OCI-LY1 (cell line): ENCODE data around the gene KANK4.

Source experiments
- H2AFZ ChIP-seq: fragments of 200-600 bp; sonication (generic), shearing (Covaris generic); 2 replicates; pipeline ENCODE4 v1.6.0; 2014; ENCODE audit warnings: antibody characterized with exemption, mild to moderate bottlenecking, low read length
- H3F3A ChIP-seq: fragments of 200-600 bp; sonication (generic), shearing (Covaris generic); 2 replicates; pipeline ENCODE4 v1.6.0; 2014; ENCODE audit warnings: mild to moderate bottlenecking, antibody characterized with exemption, low read length, moderate library complexity; ENCODE audit not compliant: insufficient read depth
- H3K27ac ChIP-seq: fragments of 200-600 bp; sonication (generic); 2 replicates; pipeline ENCODE4 v1.5.1; 2014; ENCODE audit warnings: low read length, mixed run types, mild to moderate bottlenecking, low read depth; ENCODE audit not compliant: poor library complexity, severe bottlenecking
- H3K27me3 ChIP-seq: fragments of 200-600 bp; sonication (generic); 2 replicates; pipeline ENCODE4 v1.6.0; 2014; ENCODE audit warnings: antibody characterized with exemption, mild to moderate bottlenecking, low read length, moderate library complexity; ENCODE audit not compliant: insufficient read depth
- H3K36me3 ChIP-seq: fragments of 200-600 bp; sonication (generic); 2 replicates; pipeline ENCODE4 v1.6.1; 2014; ENCODE audit warnings: mild to moderate bottlenecking, antibody characterized with exemption, low read length, moderate library complexity, mixed read lengths; ENCODE audit not compliant: insufficient read depth
- H3K4me1 ChIP-seq: fragments of 200-600 bp; sonication (generic); 2 replicates; pipeline ENCODE4 v1.5.1; 2014; ENCODE audit warnings: mild to moderate bottlenecking, low read length, moderate library complexity; ENCODE audit not compliant: insufficient read depth, severe bottlenecking
- H3K4me2 ChIP-seq: fragments of 200-600 bp; sonication (generic), shearing (Covaris generic); 2 replicates; pipeline ENCODE4 v1.6.1; 2014; ENCODE audit warnings: low read length
- H3K4me3 ChIP-seq: fragments of 200-600 bp; sonication (generic); 2 replicates; pipeline ENCODE4 v1.5.1; 2014; ENCODE audit warnings: low read length, low read depth, mild to moderate bottlenecking, mixed read lengths; ENCODE audit not compliant: poor library complexity, severe bottlenecking
- H3K79me2 ChIP-seq: fragments of 200-600 bp; shearing (Covaris generic); 2 replicates; pipeline ENCODE4 v1.6.1; 2016; ENCODE audit warnings: mixed run types, low read length, mixed read lengths; ENCODE audit not compliant: insufficient read depth
- H3K9ac ChIP-seq: fragments of 200-600 bp; sonication (generic), shearing (Covaris generic); 2 replicates; pipeline ENCODE4 v1.6.1; 2014; ENCODE audit warnings: mild to moderate bottlenecking, low read length, mixed read lengths
- H3K9me2 ChIP-seq: fragments of 200-600 bp; sonication (generic), shearing (Covaris generic); 2 replicates; pipeline ENCODE4 v1.6.1; 2014; ENCODE audit warnings: low read depth, mild to moderate bottlenecking, low read length, mixed read lengths
- H3K9me3 ChIP-seq: fragments of 200-600 bp; shearing (Covaris generic); 2 replicates; pipeline ENCODE4 v1.6.1; 2014; ENCODE audit warnings: low read length, mixed read lengths
- H4K20me1 ChIP-seq: fragments of 200-600 bp; sonication (generic), shearing (Covaris generic); 2 replicates; pipeline ENCODE4 v1.6.0; 2016; ENCODE audit warnings: mild to moderate bottlenecking, low read length; ENCODE audit not compliant: insufficient read depth
- CTCF ChIP-seq: fragments of 200-600 bp; sonication (generic), shearing (Covaris generic); IDR thresholded peaks from 2 replicates; pipeline ENCODE4 v1.5.1; 2017; ENCODE audit warnings: mild to moderate bottlenecking, antibody characterized with exemption, low read length, moderate library complexity, mixed read lengths
- EZH2 ChIP-seq: fragments of 200-600 bp; sonication (generic), shearing (Covaris generic); IDR thresholded peaks from 2 replicates; pipeline ENCODE4 v1.8.0; 2017; ENCODE audit warnings: borderline replicate concordance, mixed run types, mild to moderate bottlenecking, antibody characterized with exemption, low read length, moderate library complexity, mixed read lengths

KANK4 gene

GRCh38 chr1:62218604-62219003 lies 100.6 kb downstream of the KANK4 start:
- H3K4me2 ChIP-seq: no peak overlapping the region
- H3K9ac ChIP-seq: no peak overlapping the region
- H3K4me1 ChIP-seq: no peaks in the 10 kb centered on the region
- H3K27ac ChIP-seq: no peak overlapping the region
- no peak overlapping the region for H2AFZ ChIP-seq
- no peaks in the 10 kb centered on the region for H3K9me2 ChIP-seq
- H3K9me3 ChIP-seq: no peaks in the 10 kb centered on the region
- H4K20me1 ChIP-seq: no peaks in the 10 kb centered on the region
- no peaks in the 10 kb centered on the region for H3K79me2 ChIP-seq
- TF ChIP-seq EZH2 (no peak), CTCF (no peak)
- H3K36me3 ChIP-seq: no peaks in the 10 kb centered on the region
- no peaks in the 10 kb centered on the region for H3K27me3 ChIP-seq
- H3F3A ChIP-seq: no peaks in the 10 kb centered on the region
- no peak overlapping the region for H3K4me3 ChIP-seq

- Histone ChIP-seq H3K4me1 (no peaks in the 10 kb centered on the region), H3K9ac (no peak overlapping the region), H3K9me3 (peaks cover 11% of the 10 kb centered on the region), H3K27ac (no peak overlapping the region), H3K27me3 (no peaks in the 10 kb centered on the region), H3K9me2 (no peaks in the 10 kb centered on the region), H2AFZ (no peak overlapping the region), H3K79me2 (no peaks in the 10 kb centered on the region), H4K20me1 (no peaks in the 10 kb centered on the region), H3K4me2 (no peak overlapping the region), H3F3A (no peaks in the 10 kb centered on the region), H3K36me3 (no peaks in the 10 kb centered on the region), H3K4me3 (no peak overlapping the region)
- TF ChIP-seq EZH2 (no peak), CTCF (no peak)
Measured at GRCh38 chr1:62213075-62213914, 105.9 kb downstream of the KANK4 start.

- Histone ChIP-seq H3F3A (no peaks in the 10 kb centered on the region), H3K4me1 (no peaks in the 10 kb centered on the region), H3K27ac (no peak overlapping the region), H3K9ac (no peak overlapping the region), H3K36me3 (no peaks in the 10 kb centered on the region), H3K27me3 (no peaks in the 10 kb centered on the region), H3K4me2 (no peak overlapping the region), H4K20me1 (no peaks in the 10 kb centered on the region), H2AFZ (no peak overlapping the region), H3K79me2 (no peaks in the 10 kb centered on the region), H3K4me3 (no peak overlapping the region), H3K9me3 (peaks cover 11% of the 10 kb centered on the region), H3K9me2 (no peaks in the 10 kb centered on the region)
- TF ChIP-seq EZH2: no peak
- TF ChIP-seq CTCF: no peak
Measured at GRCh38 chr1:62212411-62212810, 106.8 kb downstream of the KANK4 start.
